ENCODE data around the gene LAYN. TPM values are rescaled to one million over a fixed set of nuclear protein-coding genes. Genes with fewer than 3 reads are reported as not detected.

LAYN gene
- total RNA-seq, 1 donor from 2014 or later = 8.7 TPM

- DNase-seq (ENCODE audit: low spot score) = no peak
Measured at GRCh38 chr11:111561791-111562325, 21.3 kb downstream of the LAYN start.

- DNase-seq (ENCODE audit: low spot score) = no peak
Measured at GRCh38 chr11:111562692-111563389, 22.3 kb downstream of the LAYN start.

- peak; percentile 75 for DNase-seq (ENCODE audit: low spot score)
Measured at GRCh38 chr11:111565114-111565720, 24.7 kb downstream of the LAYN start.

GRCh38 chr11:111566324-111566723 is 25.8 kb downstream of the LAYN start:
- no peak for DNase-seq (ENCODE audit: low spot score)

- DNase-seq (ENCODE audit: low spot score) = no peak
Measured at GRCh38 chr11:111569476-111569875, 29.0 kb downstream of the LAYN start.

GRCh38 chr11:111570796-111571195 is 30.3 kb downstream of the LAYN start:
- no peak for DNase-seq (ENCODE audit: low spot score)

GRCh38 chr11:111571829-111572501 is 31.4 kb downstream of the LAYN start:
- no peak for DNase-seq (ENCODE audit: low spot score)

GRCh38 chr11:111572581-111572980 is 32.1 kb downstream of the LAYN start:
- DNase-seq (ENCODE audit: low spot score) = no peak

- DNase-seq (ENCODE audit: low spot score) = no peak
Measured at GRCh38 chr11:111573821-111574249, 33.3 kb downstream of the LAYN start.

- DNase-seq (ENCODE audit: low spot score) = no peak
Measured at GRCh38 chr11:111574373-111575225, 34.1 kb downstream of the LAYN start.

- no peak for DNase-seq (ENCODE audit: low spot score)
Measured at GRCh38 chr11:111575740-111576139, 35.2 kb downstream of the LAYN start.

- DNase-seq (ENCODE audit: low spot score) = no peak
Measured at GRCh38 chr11:111577821-111578220, 37.3 kb downstream of the LAYN start.

GRCh38 chr11:111581341-111581740 is 40.8 kb downstream of the LAYN start:
- DNase-seq (ENCODE audit: low spot score) = no peak

GRCh38 chr11:111582163-111582562 is 41.6 kb downstream of the LAYN start:
- DNase-seq (ENCODE audit: low spot score) = no peak

GRCh38 chr11:111582881-111583280 is 42.4 kb downstream of the LAYN start:
- DNase-seq (ENCODE audit: low spot score) = no peak

GRCh38 chr11:111585371-111585770 is 44.9 kb downstream of the LAYN start:
- DNase-seq (ENCODE audit: low spot score) = no peak

- peak; percentile 53 for DNase-seq (ENCODE audit: low spot score)
Measured at GRCh38 chr11:111586388-111586831, 45.9 kb downstream of the LAYN start.

- no peak for DNase-seq (ENCODE audit: low spot score)
Measured at GRCh38 chr11:111589114-111589513, 48.6 kb downstream of the LAYN start.

- peak; percentile 13 for DNase-seq (ENCODE audit: low spot score)
Measured at GRCh38 chr11:111589886-111590499, 49.5 kb downstream of the LAYN start.

GRCh38 chr11:111591187-111591960 is 50.9 kb downstream of the LAYN start:
- no peak for DNase-seq (ENCODE audit: low spot score)

Data from umbilical cord (tissue), 2 donors.